ENCODE data around the gene LPAR1. TPM values are rescaled to one million over a fixed set of nuclear protein-coding genes. Genes with fewer than 3 reads are reported as not detected.
A peak's percentile ranks its signal among the peaks of the same experiment; 100 is the strongest.

LPAR1 gene
- total RNA-seq, 1 donor from 2014 or later: 13.8 TPM

- DNase-seq (ENCODE audit: missing footprints) (no peak), ATAC-seq (no peak)
- intact Hi-C loops (cut with DNase I): no loop called here
Measured at GRCh38 chr9:111008158-111009075, 29.9 kb downstream of the LPAR1 start.

GRCh38 chr9:111005746-111006470 lies 32.4 kb downstream of the LPAR1 start:
- intact Hi-C loops (cut with DNase I): no loop called here
- ATAC-seq (no peak), DNase-seq (ENCODE audit: missing footprints) (no peak)

- DNase-seq (ENCODE audit: missing footprints): no peak
- ATAC-seq: no peak
- intact Hi-C loops (cut with DNase I): no loop called here
Measured at GRCh38 chr9:111004936-111005335, 33.3 kb downstream of the LPAR1 start.

- DNase-seq (ENCODE audit: missing footprints) (no peak), ATAC-seq (no peak)
- intact Hi-C loops (cut with DNase I): no loop called here
Measured at GRCh38 chr9:111003182-111003581, 35.1 kb downstream of the LPAR1 start.

- DNase-seq (ENCODE audit: missing footprints): no peak
- intact Hi-C loops (cut with DNase I): no loop called here
- no peak for ATAC-seq
Measured at GRCh38 chr9:111001526-111001925, 36.7 kb downstream of the LPAR1 start.

- intact Hi-C loops (cut with DNase I): no loop called here
- ATAC-seq: no peak
- DNase-seq (ENCODE audit: missing footprints): no peak
Measured at GRCh38 chr9:111000202-111000601, 38.1 kb downstream of the LPAR1 start.

- ATAC-seq (no peak), DNase-seq (ENCODE audit: missing footprints) (no peak)
- intact Hi-C loops (cut with DNase I): no loop called here
Measured at GRCh38 chr9:110999379-110999778, 38.9 kb downstream of the LPAR1 start.

- DNase-seq (ENCODE audit: missing footprints) (no peak), ATAC-seq (peak; percentile 11)
- intact Hi-C loops (cut with DNase I): no loop called here
Measured at GRCh38 chr9:110997847-110998246, 40.4 kb downstream of the LPAR1 start.

- ATAC-seq (peak; percentile 45), DNase-seq (ENCODE audit: missing footprints) (no peak)
- intact Hi-C loops (cut with DNase I): no loop called here
Measured at GRCh38 chr9:110996436-110997220, 41.6 kb downstream of the LPAR1 start.

- ATAC-seq (peak; percentile 23), DNase-seq (ENCODE audit: missing footprints) (no peak)
- intact Hi-C loops (cut with DNase I): no loop called here
Measured at GRCh38 chr9:110995420-110996340, 42.6 kb downstream of the LPAR1 start.

- peak; percentile 46 for ATAC-seq
- intact Hi-C loops (cut with DNase I): no loop called here
Measured at GRCh38 chr9:110994771-110995241, 43.5 kb downstream of the LPAR1 start.

GRCh38 chr9:110990481-110990880 lies 47.8 kb downstream of the LPAR1 start:
- ATAC-seq (no peak), DNase-seq (ENCODE audit: missing footprints) (no peak)
- intact Hi-C loops (cut with DNase I): no loop called here

More at GRCh38 chr9:110994771-110995241, 43.5 kb downstream of the LPAR1 start:
- no peak for DNase-seq (ENCODE audit: missing footprints)

- intact Hi-C loops (cut with DNase I): no loop called here
- DNase-seq (ENCODE audit: missing footprints): no peak
Measured at GRCh38 chr9:110986529-110986928, 51.7 kb downstream of the LPAR1 start.

GRCh38 chr9:110984890-110985437 lies 53.3 kb downstream of the LPAR1 start:
- DNase-seq (ENCODE audit: missing footprints): no peak
- intact Hi-C loops (cut with DNase I): no loop called here
- no peak for ATAC-seq

More at GRCh38 chr9:110986529-110986928, 51.7 kb downstream of the LPAR1 start:
- ATAC-seq: no peak

- intact Hi-C loops (cut with DNase I): no loop called here
- ATAC-seq (no peak), DNase-seq (ENCODE audit: missing footprints) (no peak)
Measured at GRCh38 chr9:110980261-110980660, 58.0 kb downstream of the LPAR1 start.

GRCh38 chr9:110979636-110980035 lies 58.6 kb downstream of the LPAR1 start:
- DNase-seq (ENCODE audit: missing footprints) (no peak), ATAC-seq (no peak)
- intact Hi-C loops (cut with DNase I): no loop called here

GRCh38 chr9:110978516-110978915 lies 59.8 kb downstream of the LPAR1 start:
- no peak for ATAC-seq
- intact Hi-C loops (cut with DNase I): no loop called here

GRCh38 chr9:110977259-110977709 lies 61.0 kb downstream of the LPAR1 start:
- intact Hi-C loops (cut with DNase I): no loop called here
- ATAC-seq (no peak), DNase-seq (ENCODE audit: missing footprints) (no peak)

More at GRCh38 chr9:110978516-110978915, 59.8 kb downstream of the LPAR1 start:
- no peak for DNase-seq (ENCODE audit: missing footprints)
